Jurkat, Clone E6-1 (cell line): ENCODE data around the gene TRIM46.

Experiments used
- DNase-seq: peaks from one replicate; pipeline ENCODE4 v3.0.0-alpha.2; 2011; ENCODE audit warnings: low read depth, low spot score
- H3K4me3 ChIP-seq: 2 replicates; pipeline ENCODE4 v1.5.1; 2011; ENCODE audit warnings: mild to moderate bottlenecking, low read length, control low read depth, moderate library complexity

The TRIM46 gene

DNA sequence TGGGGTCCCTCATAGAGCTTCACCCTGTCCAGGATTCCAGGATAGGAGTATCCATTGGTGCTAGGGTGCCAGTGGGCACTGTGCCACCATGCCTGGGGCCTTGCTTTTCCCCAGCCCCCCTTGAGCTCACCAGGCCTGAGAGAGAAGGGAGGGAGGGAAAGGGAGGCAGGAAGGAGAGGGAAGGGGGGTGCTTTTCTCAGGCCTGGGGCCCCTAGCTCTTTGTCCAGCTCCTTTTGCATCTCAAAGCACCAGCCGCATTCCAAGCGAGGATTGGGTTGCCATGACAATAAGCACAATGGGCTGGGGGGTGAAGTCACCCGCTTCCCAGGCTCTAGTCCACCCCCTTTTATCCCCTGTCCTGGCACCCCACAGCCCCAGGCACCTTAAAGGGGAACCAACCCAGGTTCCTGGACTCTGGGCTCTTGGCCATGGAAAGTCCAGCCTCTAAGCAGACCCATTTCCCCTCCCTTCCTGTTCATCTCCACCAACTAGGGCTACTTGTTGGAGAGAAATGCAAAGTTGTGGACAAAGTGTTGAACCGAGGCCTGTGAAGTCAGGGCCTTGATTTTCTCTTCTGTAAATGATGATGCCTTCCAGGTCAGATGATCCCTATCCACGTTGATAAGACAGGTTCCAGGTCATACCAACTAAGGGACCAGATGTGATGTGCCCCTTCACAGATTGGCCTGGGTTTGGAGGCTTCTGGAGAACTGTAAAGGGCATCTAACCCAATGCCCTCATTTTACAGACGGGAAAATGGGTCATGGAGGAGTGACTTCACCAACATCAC is 22.6 kb downstream of the TRIM46 start:
- no peak overlapping the region for H3K4me3 ChIP-seq
- DNase-seq, result no peak

GRCh38 chr1:155196893-155197638 is 23.4 kb downstream of the TRIM46 start:
- no peak overlapping the region for H3K4me3 ChIP-seq
- no peak for DNase-seq

GRCh38 chr1:155197901-155198546 is 24.4 kb downstream of the TRIM46 start:
- no peak for DNase-seq
- no peak overlapping the region for H3K4me3 ChIP-seq

- no peak overlapping the region for H3K4me3 ChIP-seq
- no peak for DNase-seq
Measured at GRCh38 chr1:155198547-155198906, 24.9 kb downstream of the TRIM46 start.

DNA sequence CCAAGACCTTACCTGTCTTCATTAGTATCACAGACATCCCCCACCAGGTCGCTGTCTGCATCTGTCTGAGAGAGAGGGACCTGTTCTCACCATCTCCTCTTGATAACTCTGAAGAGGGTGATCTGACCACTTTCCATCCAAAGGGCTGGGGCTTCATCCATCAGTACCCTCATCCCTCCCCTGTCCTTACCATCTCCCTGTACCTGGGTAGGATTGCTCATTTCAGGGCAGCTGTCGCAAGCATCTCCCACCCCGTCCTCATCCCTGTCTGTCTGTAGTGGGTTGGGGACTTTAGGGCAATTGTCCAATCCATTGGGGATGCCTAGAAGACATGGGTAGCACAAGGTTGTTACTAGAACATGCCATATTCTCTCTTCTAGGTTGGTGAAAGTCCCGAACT is 26.1 kb downstream of the TRIM46 start:
- no peak for DNase-seq
- no peak overlapping the region for H3K4me3 ChIP-seq

GRCh38 chr1:155200920-155201319 is 27.3 kb downstream of the TRIM46 start:
- DNase-seq, result no peak
- H3K4me3 ChIP-seq, result no peak overlapping the region

GRCh38 chr1:155202198-155202597 is 28.5 kb downstream of the TRIM46 start:
- no peak overlapping the region for H3K4me3 ChIP-seq
- no peak for DNase-seq

- DNase-seq, result no peak
- H3K4me3 ChIP-seq, result no peak overlapping the region
Measured at GRCh38 chr1:155202731-155203515, 29.3 kb downstream of the TRIM46 start.

GRCh38 chr1:155205035-155205434 is 31.4 kb downstream of the TRIM46 start:
- DNase-seq, result no peak
- H3K4me3 ChIP-seq, result no peak overlapping the region

DNA sequence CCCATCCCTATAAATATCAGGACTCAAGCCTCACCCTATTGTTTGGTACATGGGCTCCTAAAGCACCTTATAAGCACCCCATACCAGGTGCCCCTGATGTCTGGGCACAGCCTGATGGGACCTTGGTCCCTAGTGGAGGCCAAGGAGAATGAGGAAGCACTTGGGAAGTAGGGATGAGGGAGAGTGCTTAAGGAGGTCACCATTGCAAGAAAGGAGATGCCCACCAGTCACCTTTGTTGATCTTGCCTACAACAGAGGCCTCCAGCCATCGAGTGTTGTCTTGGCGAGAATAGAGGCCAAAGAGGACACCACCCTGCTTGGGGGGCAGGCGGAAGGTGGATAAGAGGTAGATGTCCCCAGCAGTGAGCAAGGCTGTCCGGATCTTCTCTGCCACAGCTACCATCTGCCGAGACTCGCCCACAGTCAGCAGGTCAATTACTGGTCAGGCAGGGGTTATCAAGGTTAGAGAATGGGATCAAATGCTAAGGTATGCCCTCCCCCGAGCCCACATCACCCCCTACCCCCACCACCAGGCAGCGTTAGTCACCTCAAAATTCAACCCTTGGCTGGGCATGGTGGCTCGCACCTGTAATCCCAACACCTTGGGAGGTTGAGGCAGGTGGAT is 32.4 kb downstream of the TRIM46 start:
- no peak overlapping the region for H3K4me3 ChIP-seq
- no peak for DNase-seq

GRCh38 chr1:155206891-155207805 is 33.5 kb downstream of the TRIM46 start:
- DNase-seq, result peak; percentile 82
- no peak overlapping the region for H3K4me3 ChIP-seq

- no peak for DNase-seq
- peak within 1 kb of the TSS; percentile 97 for H3K4me3 ChIP-seq
Measured at GRCh38 chr1:155207806-155208540, 34.3 kb downstream of the TRIM46 start, which contains the start of gene THBS3. Gene THBS3, minus strand, starts transcription at chr1:155207897. Its CDS starts 21 bp downstream, at chr1:155207876.

DNA sequence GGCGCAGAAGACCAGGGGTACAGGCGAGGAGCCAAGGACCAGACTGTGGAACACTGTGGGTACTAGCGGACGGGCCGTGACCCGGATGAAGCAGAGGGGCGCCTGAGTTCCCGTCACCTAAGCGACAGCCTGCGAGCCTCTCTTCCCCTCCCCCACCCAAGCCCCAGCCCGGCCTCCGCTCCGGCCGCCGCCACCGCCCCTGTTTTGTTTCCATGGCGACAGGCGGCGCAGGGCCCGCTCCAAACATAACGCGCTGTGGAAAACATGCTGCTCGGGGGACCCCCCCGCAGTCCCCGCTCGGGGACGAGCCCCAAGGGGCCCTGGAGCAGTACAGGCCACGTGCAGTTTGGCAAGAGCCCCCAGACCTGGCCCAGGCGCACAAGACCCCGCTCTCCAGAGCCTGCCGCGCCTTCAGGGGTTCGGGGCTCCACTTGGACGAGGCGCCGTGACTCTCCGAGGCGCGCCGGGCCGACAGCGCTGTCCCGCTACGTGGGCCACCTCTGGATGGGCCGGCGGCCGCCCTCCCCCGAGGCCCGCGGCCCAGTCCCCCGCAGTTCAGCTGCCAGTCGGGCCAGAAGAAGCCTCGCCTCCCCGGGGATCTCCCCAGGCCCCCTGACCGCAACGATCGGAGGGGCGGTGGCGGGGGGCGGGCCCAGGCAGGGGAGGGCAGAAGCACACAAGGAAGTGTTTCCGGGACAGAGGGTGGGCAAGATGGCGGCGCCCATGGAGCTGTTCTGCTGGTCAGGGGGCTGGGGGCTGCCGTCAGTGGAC is 35.1 kb downstream of the TRIM46 start, which contains the start of gene MTX1:
MTX1 (plus strand) TSS at position 155 of the 771 bp plus-strand sequence; CDS start at position 265, 110 bp downstream.
- H3K4me3 ChIP-seq, result peak within 1 kb of the TSS; percentile 97
- DNase-seq, result peak; percentile 54

- DNase-seq, result no peak
- H3K4me3 ChIP-seq, result peak overlapping the region; percentile 97
Measured at GRCh38 chr1:155209312-155209721, 35.7 kb downstream of the TRIM46 start.

- H3K4me3 ChIP-seq, result no peak overlapping the region
- no peak for DNase-seq
Measured at GRCh38 chr1:155210314-155211104, 36.9 kb downstream of the TRIM46 start.
